Psoas muscle (tissue), 8 donors: ENCODE measurements around the gene DHTKD1. TPM values are rescaled to one million over a fixed set of nuclear protein-coding genes. Genes with fewer than 3 reads are reported as not detected.

Source experiments
- ATAC-seq, 4 donors: fragments of 200-7000 bp; cut with Tn5 transposase; one replicate each; pipeline ENCODE4 v1.9.1; 2020; ENCODE audit warnings: moderate library complexity in 3 of 4, mild to moderate bottlenecking in 2 of 4
- DNase-seq, 2 donors: peaks; one replicate each; pipeline ENCODE4 v3.0.0-alpha.2; 2020
- H3K27ac ChIP-seq: fragments of 200-600 bp; one replicate; pipeline ENCODE4 v1.8.0; 2022
- H3K27me3 ChIP-seq, 3 donors: fragments of 200-600 bp in 1 of 3; one replicate each; pipeline versions ENCODE4 v1.6.1 to v1.8.0; 2013 to 2022; ENCODE audit warnings: low read length in 2 of 3, mild to moderate bottlenecking in 2 of 3, moderate library complexity in 1 of 3; ENCODE audit not compliant: insufficient read depth in 3 of 3
- H3K36me3 ChIP-seq, 2 donors: fragments of 200-600 bp in 1 of 2; one replicate each; pipeline versions ENCODE4 v1.6.1 to v1.8.0; 2013 to 2022; ENCODE audit warnings: low read depth in 1 of 2, mild to moderate bottlenecking in 1 of 2, moderate library complexity in 1 of 2; ENCODE audit not compliant: insufficient read depth in 1 of 2
- H3K4me1 ChIP-seq: fragments of 200-600 bp; one replicate; pipeline ENCODE4 v1.8.0; 2022
- H3K4me3 ChIP-seq: fragments of 200-600 bp; one replicate; pipeline ENCODE4 v1.8.0; 2022; ENCODE audit warnings: mild to moderate bottlenecking
- H3K9me3 ChIP-seq: fragments of 200-600 bp; one replicate; pipeline ENCODE4 v1.8.0; 2022
- WGBS, 3 donors: extraction: QIAGEN DNeasy Blood & Tissue Kit; methylation state at CpG; one replicate each; pipeline versions ENCODE4 v1.1.6 to v1.1.7; 2013; 5-methylcytosine and 5-hydroxymethylcytosine counted together
- intact Hi-C, 2 donors: fragments of 100-400 bp; cut with DNase I; formaldehyde crosslinking; loops; one replicate each; pipeline versions ENCODE4 v1.11.0 to v1.14.2; 2022
- polyA plus RNA-seq, 3 donors: library from polyadenylated mRNA; stranded (reverse); fragments of 200-250 nt; gene quantifications; one replicate each; pipeline ENCODE4 v1.2.3, GENCODE V29; 2013
- total RNA-seq, 4 donors: library from RNA; stranded (reverse); fragmentation: NEBNext Ultra II Directional in 2 of 4; extraction: Animal tissue kit (Norgen Biotek cat#: 25700) in 2 of 4; gene quantifications; one replicate each; pipeline versions ENCODE4 v1.2.1 to v1.2.4, GENCODE V29; 2021 to 2023
- TF ChIP-seq, protein P1 (sequence below): fragments of 200-600 bp; IDR thresholded peaks from one replicate; pipeline ENCODE4 v1.8.0; 2022; ENCODE audit warnings: antibody characterized with exemption
- donor health status: healthy with polysubstance abuse.
- donor health status: DM: no; HTN: no; CAD: no; lungs with moderate emphysema.
- donor health status: Bipolar disorder and iron deficiency.
- donor health status: healthy.
- donor health status: DM: yes; HTN: yes; CAD: no.
- donor health status: DM: no; HTN: no; CAD: no.
- donor health status: DM: no; HTN: no; CAD: no.
- donor health status: DM: yes; HTN: yes; CAD: no.

Gene DHTKD1
- total and polyA plus RNA-seq, 7 donors: 5.8 to 31.7 (median 14.1) TPM

DNA sequence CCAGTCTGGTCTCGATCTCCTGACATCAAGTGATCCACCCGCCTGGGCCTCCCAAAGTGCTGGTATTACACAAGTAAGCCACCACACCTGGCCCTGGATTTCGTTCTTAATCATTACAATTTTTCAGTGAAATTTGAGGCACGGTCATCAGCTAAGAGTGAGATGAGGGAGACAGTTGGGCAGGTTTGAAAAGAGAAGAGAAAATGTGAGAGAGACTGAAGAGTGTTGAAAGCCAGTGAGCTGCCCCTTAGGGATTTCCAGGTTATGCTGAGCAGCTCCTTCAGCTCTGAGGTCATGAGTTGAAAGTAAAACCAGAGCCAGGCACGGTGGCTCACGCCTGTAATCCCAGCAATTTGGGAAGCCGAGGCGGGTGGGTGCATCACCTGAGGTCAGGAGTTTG lies 20.2 kb upstream of the DHTKD1 start:
- intact Hi-C loops: no loop called here
- no peak for DNase-seq
- ATAC-seq: no peak
- no peaks in the 10 kb centered on the region for H3K36me3 ChIP-seq
- TF ChIP-seq, protein P1, sequence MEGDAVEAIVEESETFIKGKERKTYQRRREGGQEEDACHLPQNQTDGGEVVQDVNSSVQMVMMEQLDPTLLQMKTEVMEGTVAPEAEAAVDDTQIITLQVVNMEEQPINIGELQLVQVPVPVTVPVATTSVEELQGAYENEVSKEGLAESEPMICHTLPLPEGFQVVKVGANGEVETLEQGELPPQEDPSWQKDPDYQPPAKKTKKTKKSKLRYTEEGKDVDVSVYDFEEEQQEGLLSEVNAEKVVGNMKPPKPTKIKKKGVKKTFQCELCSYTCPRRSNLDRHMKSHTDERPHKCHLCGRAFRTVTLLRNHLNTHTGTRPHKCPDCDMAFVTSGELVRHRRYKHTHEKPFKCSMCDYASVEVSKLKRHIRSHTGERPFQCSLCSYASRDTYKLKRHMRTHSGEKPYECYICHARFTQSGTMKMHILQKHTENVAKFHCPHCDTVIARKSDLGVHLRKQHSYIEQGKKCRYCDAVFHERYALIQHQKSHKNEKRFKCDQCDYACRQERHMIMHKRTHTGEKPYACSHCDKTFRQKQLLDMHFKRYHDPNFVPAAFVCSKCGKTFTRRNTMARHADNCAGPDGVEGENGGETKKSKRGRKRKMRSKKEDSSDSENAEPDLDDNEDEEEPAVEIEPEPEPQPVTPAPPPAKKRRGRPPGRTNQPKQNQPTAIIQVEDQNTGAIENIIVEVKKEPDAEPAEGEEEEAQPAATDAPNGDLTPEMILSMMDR: no peak
- H3K4me1 ChIP-seq: no peaks in the 10 kb centered on the region
- no peaks in the 10 kb centered on the region for H3K9me3 ChIP-seq
- H3K4me3 ChIP-seq: no peak overlapping the region
- no peak overlapping the region for H3K27ac ChIP-seq
- WGBS, 3 donors: 40 to 62% (median 61%) methylated on average over 8 of the region's 8 CpGs
- peaks cover 0 to 9% (median 0%) of the 10 kb centered on the region in 3 donors for H3K27me3 ChIP-seq

DNA sequence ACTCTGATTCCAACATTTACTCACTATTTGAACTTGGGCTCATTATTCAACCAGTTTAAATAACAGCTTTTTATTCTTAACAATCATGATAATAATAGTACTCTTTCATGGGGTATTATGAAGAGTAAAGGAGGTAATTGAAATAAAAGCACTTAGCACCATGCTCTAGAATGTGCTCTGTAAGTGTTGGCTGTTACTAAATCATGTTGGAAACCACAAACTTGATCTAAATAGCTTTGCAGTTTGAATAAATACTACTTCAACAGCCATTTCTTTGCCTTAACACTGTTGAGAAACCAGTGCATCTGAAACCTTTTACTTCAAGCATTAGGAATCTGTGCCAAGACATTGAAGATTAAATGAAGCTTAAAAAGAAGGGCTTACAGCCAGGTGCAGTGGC lies 18.2 kb upstream of the DHTKD1 start:
- Histone ChIP-seq H3K4me1 (no peaks in the 10 kb centered on the region), H3K9me3 (no peaks in the 10 kb centered on the region), H3K27me3 (peaks cover 0 to 9% (median 0%) of the 10 kb centered on the region in 3 donors), H3K27ac (no peak overlapping the region), H3K36me3 (no peaks in the 10 kb centered on the region), H3K4me3 (no peak overlapping the region)
- intact Hi-C loops: no loop called here
- TF ChIP-seq, protein P1: no peak
- DNase-seq (no peak), ATAC-seq (no peak)

DNA sequence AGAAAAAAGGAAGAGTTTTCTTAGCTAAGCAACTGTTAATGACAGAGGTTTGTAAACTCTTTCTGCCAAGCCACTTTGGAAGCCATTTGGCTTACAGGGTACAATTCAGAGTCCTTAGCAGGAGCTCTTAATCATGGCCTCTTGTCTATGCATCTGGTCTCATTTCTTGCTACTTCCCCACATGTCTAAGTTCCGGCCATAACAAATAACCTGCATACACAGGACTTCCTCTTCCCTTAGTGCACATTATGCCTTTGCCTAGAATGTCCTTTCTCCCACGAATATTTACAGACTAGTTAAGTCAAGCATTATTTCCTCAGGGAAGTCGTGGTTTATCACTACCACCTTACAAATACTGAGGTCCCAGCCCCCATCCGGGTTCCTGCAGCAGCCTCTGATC lies 17.5 kb upstream of the DHTKD1 start:
- Histone ChIP-seq H3K4me3 (no peak overlapping the region), H3K27ac (no peak overlapping the region), H3K4me1 (no peaks in the 10 kb centered on the region), H3K27me3 (peaks cover 0 to 9% (median 0%) of the 10 kb centered on the region in 3 donors), H3K36me3 (no peaks in the 10 kb centered on the region), H3K9me3 (no peaks in the 10 kb centered on the region)
- ATAC-seq (no peak), DNase-seq (no peak)
- intact Hi-C loops: no loop called here
- TF ChIP-seq, protein P1: no peak
- WGBS, 3 donors: 62 to 76% (median 69%) methylated on average over 4 of the region's 4 CpGs

DNA sequence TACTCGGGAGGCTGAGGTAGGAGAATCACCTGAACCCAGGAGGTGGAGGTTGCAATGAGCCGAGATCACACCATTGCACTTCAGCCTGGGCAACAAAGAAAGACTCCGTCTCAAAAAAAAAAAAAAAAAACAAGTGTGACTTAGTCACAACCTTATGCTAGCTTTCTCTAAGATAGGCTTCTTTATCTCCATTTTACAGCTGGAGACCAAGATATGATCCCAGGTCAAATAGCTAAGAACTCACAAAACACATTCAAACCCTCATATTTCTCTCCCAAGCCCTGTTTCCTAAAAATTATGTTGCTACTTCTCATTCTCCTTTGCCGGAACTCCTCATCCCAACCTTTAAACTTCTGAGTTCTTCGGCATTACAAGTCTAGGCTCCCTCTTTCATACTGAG lies 13.0 kb upstream of the DHTKD1 start:
- TF ChIP-seq, protein P1: no peak
- Histone ChIP-seq H3K27ac (no peak overlapping the region), H3K4me1 (no peaks in the 10 kb centered on the region), H3K36me3 (no peaks in the 10 kb centered on the region), H3K27me3 (no peaks in the 10 kb centered on the region), H3K4me3 (no peak overlapping the region), H3K9me3 (no peaks in the 10 kb centered on the region)
- no peak for DNase-seq
- WGBS, 3 donors: 91 to 94% (median 94%) methylated on average over 5 of the region's 5 CpGs
- intact Hi-C loops: no loop called here
- no peak for ATAC-seq

DNA sequence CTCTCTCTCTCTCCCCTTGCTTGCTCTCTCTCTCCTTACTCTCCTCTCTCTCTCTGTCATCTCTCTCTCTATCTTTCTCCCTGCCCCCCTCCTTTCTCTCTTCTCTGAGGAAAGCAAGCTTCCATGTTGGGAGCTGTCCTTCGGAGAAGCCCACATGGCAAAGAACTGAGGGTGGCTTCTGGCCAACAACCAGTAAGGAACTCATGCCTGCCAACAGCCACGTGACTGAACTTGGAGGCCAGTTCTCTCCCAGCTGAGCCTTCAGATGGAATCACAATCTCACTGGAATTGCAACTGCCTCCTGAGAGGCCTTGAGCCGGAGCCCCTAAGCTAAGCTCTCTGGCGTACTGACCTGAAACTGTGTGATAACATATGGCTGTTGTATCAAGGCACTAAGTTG lies 12.0 kb upstream of the DHTKD1 start:
- DNase-seq (no peak), ATAC-seq (no peak)
- intact Hi-C loops: no loop called here
- H3K36me3 ChIP-seq: no peaks in the 10 kb centered on the region
- TF ChIP-seq, protein P1: no peak
- H3K4me1 ChIP-seq: no peaks in the 10 kb centered on the region
- H3K9me3 ChIP-seq: no peaks in the 10 kb centered on the region
- no peak overlapping the region for H3K4me3 ChIP-seq
- no peaks in the 10 kb centered on the region for H3K27me3 ChIP-seq
- 56 to 59% (median 57%) methylated on average over 4 of the region's 4 CpGs for whole genome bisulfite sequencing, 3 donors
- H3K27ac ChIP-seq: no peak overlapping the region
